ENCODE measurements around the gene AFP. TPM values are rescaled to one million over a fixed set of nuclear protein-coding genes. Genes with fewer than 3 reads are reported as not detected.

AFP gene
- total RNA-seq, 1 experiment from 2014 or later = 4.9 TPM

GRCh38 chr4:73417973-73418372, 18.0 kb upstream of the AFP start:
- no peak overlapping the region for H3K4me2 ChIP-seq (ENCODE audit: insufficient read depth, insufficient read length, low read length)
- Mint-ChIP-seq H3K36me3 (ENCODE audit: insufficient read depth in 1 of 3, low read depth in 3 of 3) (no peaks in the 10 kb centered on the region), H3K4me3 (no peak overlapping the region), H3K9me3 (no peaks in the 10 kb centered on the region), H3K27ac (no peak overlapping the region), H3K27me3 (ENCODE audit: low read depth) (no peaks in the 10 kb centered on the region), H3K4me1 (peaks cover 3 to 4% of the 10 kb centered on the region in 2 experiments; a peak in 3 of 4 replicates)
- no peak overlapping the region for H3K4ac ChIP-seq (ENCODE audit: low read depth, low read length)
- no peak overlapping the region for H2AFZ ChIP-seq (ENCODE audit: low read length)
- H2BK12ac ChIP-seq (ENCODE audit: insufficient read length, low read depth, low read length) = no peak overlapping the region
- no peak overlapping the region for H2BK120ac ChIP-seq (ENCODE audit: low read depth, low read length, poor library complexity, severe bottlenecking)
- no CpG with 5 or more reads among the region's 6 CpGs for WGBS (ENCODE audit: extremely low coverage, insufficient read length, low lambda C conversion rate)
- no peaks in the 10 kb centered on the region for H3K9me3 ChIP-seq (ENCODE audit: control insufficient read depth, low read depth, low read length)
- no peak overlapping the region for H4K5ac ChIP-seq (ENCODE audit: insufficient read length, low read depth, low read length)
- H4K20me1 ChIP-seq (ENCODE audit: control insufficient read depth, insufficient read depth, insufficient read length) = no peaks in the 10 kb centered on the region
- no peak overlapping the region for H3K27ac ChIP-seq (ENCODE audit: insufficient read length, low read depth, low read length)
- no peak overlapping the region for H3K23ac ChIP-seq (ENCODE audit: insufficient read length, low read depth, low read length)
- H3K23me2 ChIP-seq (ENCODE audit: insufficient read length, low read depth, low read length, poor library complexity, severe bottlenecking) = no peaks in the 10 kb centered on the region
- H2AK5ac ChIP-seq (ENCODE audit: insufficient read length, low read length) = no peak overlapping the region
- no peak overlapping the region for H3K9ac ChIP-seq (ENCODE audit: extremely low read depth, insufficient read length, low read length)
- H3K18ac ChIP-seq (ENCODE audit: insufficient read length, low read depth, low read length) = no peak overlapping the region
- TF ChIP-seq CTCF (conservative IDR thresholded peaks at IDR 0.05) = no peak
- H3K4me1 ChIP-seq (ENCODE audit: insufficient read depth, low read length) = no peaks in the 10 kb centered on the region
- no peak for DNase-seq
- no peak overlapping the region for H3T11ph ChIP-seq (ENCODE audit: low read length)
- no peak overlapping the region for H3K56ac ChIP-seq (ENCODE audit: insufficient read length, low read depth, low read length)
- no peaks in the 10 kb centered on the region for H3K79me2 ChIP-seq (ENCODE audit: insufficient read depth, low read length)
- H4K8ac ChIP-seq (replicated peaks; ENCODE audit: insufficient read length, low read depth, low read length) = no peak overlapping the region
- H2BK20ac ChIP-seq (ENCODE audit: low read depth, low read length, poor library complexity, severe bottlenecking) = no peak overlapping the region
- no peaks in the 10 kb centered on the region for H3K79me1 ChIP-seq (ENCODE audit: insufficient read depth, low read depth, low read length, poor library complexity, severe bottlenecking)
- no peak overlapping the region for H2BK15ac ChIP-seq (ENCODE audit: low read depth, low read length)
- H3K14ac ChIP-seq (ENCODE audit: insufficient read depth, low read length) = no peak overlapping the region
- no peaks in the 10 kb centered on the region for H3K27me3 ChIP-seq (ENCODE audit: insufficient read depth, low read length)
- H4K91ac ChIP-seq (ENCODE audit: insufficient read length, low read depth, low read length) = no peak overlapping the region
- no peak overlapping the region for H2BK5ac ChIP-seq (ENCODE audit: insufficient read length, low read length)
